HepG2 (cell line): Measurements from ENCODE around the gene BCAS3. TPM values are rescaled to one million over a fixed set of nuclear protein-coding genes. Genes with fewer than 3 reads are reported as not detected.

Source experiments
- ATAC-seq: fragments of 200-7000 bp; cut with Tn5 transposase; 3 replicates; pipeline ENCODE4 v1.9.1; 2020; ENCODE audit warnings: mild to moderate bottlenecking, moderate library complexity
- BruUV-seq: library from RNA; stranded (reverse); fragments of 400-500 nt; replicated peaks from 2 replicates; lab custom pipeline; 2021; lab: Mats Ljungman, UMichigan
- CTCF ChIA-PET: fragments of 300-600 bp; formaldehyde crosslinking; extraction: SDS; loops from one replicate; lab custom pipeline; 2021; ENCODE audit warnings: low total read pairs, inconsistent platforms, low intra/inter-chr PET ratio; lab: Yijun Ruan, JAX
- POLR2A ChIA-PET: fragments of 350-600 bp; sonication (Branson Sonifier 250); formaldehyde crosslinking; loops from one replicate; lab custom pipeline; 2020; ENCODE audit warnings: antibody characterized with exemption, inconsistent platforms; lab: Yijun Ruan, JAX
- DNase-seq: peaks from one replicate; pipeline ENCODE4 v3.0.0-alpha.2; 2015; ENCODE audit warnings: low spot score
- FAIRE-seq: peaks from 3 replicates; lab custom pipeline; 2011; peaks lifted over from hg19 to GRCh38; lab: Jason Lieb, UNC
- H2AFZ ChIP-seq: one replicate; pipeline ENCODE4 v1.6.1; 2011; ENCODE audit warnings: low read length, inconsistent platforms
- H3K27ac ChIP-seq: fragments of 300-600 bp; 3 replicates; pipeline ENCODE4 v1.8.0; 2011; ENCODE audit warnings: mixed run types, mild to moderate bottlenecking, mixed read lengths, low read length, inconsistent platforms; ENCODE audit not compliant: insufficient read depth; ENCODE audit errors: extremely low read length
- H3K27me3 ChIP-seq, 2 experiments: fragments of 200-600 bp in 1 of 2; 2 replicates in 1 of 2; 3 replicates in 1 of 2; pipeline versions ENCODE4 v1.6.0 to v1.8.0; 2011; ENCODE audit warnings: low read length in 2 of 2, mild to moderate bottlenecking in 2 of 2, moderate library complexity in 2 of 2, inconsistent platforms in 1 of 2; ENCODE audit not compliant: insufficient read depth in 2 of 2, control insufficient read depth in 1 of 2
- H3K36me3 ChIP-seq, 2 experiments: fragments of 200-600 bp in 1 of 2; replicated peaks in 1 of 2; 2 replicates in 1 of 2; 3 replicates in 1 of 2; pipeline versions ENCODE4 v1.5.1 to v1.8.0; 2011; ENCODE audit warnings: low read length in 2 of 2, inconsistent platforms in 1 of 2; ENCODE audit not compliant: insufficient read depth in 2 of 2, control insufficient read depth in 1 of 2
- H3K4me1 ChIP-seq: 2 replicates; pipeline ENCODE4 v1.5.1; 2012; ENCODE audit warnings: low read length, inconsistent platforms; ENCODE audit not compliant: insufficient read depth
- H3K4me2 ChIP-seq: 2 replicates; pipeline ENCODE4 v1.6.0; 2011; ENCODE audit warnings: low read depth, low read length, inconsistent platforms
- H3K4me3 ChIP-seq, 3 experiments: fragments of 200-600 bp in 1 of 3; sonication (generic), shearing (Covaris generic) in 1 of 3; replicated peaks in 1 of 3; 2 replicates each; pipeline ENCODE4 v1.5.1; 2011 to 2016; ENCODE audit warnings: low read length in 3 of 3, inconsistent platforms in 2 of 3, low read depth in 2 of 3, mild to moderate bottlenecking in 2 of 3, control low read depth in 1 of 3, mixed read lengths in 1 of 3; ENCODE audit not compliant: insufficient read depth in 1 of 3
- H3K79me2 ChIP-seq: one replicate; pipeline ENCODE4 v1.6.1; 2011; ENCODE audit warnings: low read length, inconsistent platforms; ENCODE audit not compliant: insufficient read depth
- H3K9ac ChIP-seq: 2 replicates; pipeline ENCODE4 v1.6.0; 2011; ENCODE audit warnings: mild to moderate bottlenecking, low read depth, low read length, inconsistent platforms; ENCODE audit not compliant: insufficient read depth
- H3K9me3 ChIP-seq: 2 replicates; pipeline ENCODE4 v1.5.1; 2012; ENCODE audit warnings: mild to moderate bottlenecking, low read length
- H4K20me1 ChIP-seq: 2 replicates; pipeline ENCODE4 v1.6.0; 2011; ENCODE audit warnings: inconsistent platforms, mild to moderate bottlenecking, low read length, moderate library complexity; ENCODE audit not compliant: insufficient read depth
- CREB3 ChIP-seq: sonication (generic); formaldehyde crosslinking; IDR thresholded peaks from 2 replicates; pipeline ENCODE4 v1.5.0; 2020; ENCODE audit warnings: missing genetic modification reagents
- KAT2B ChIP-seq: fragments of 150-350 bp; IDR thresholded peaks from 2 replicates; pipeline ENCODE4 v1.6.1; 2014; ENCODE audit warnings: low read depth, low read length, borderline replicate concordance
- KDM5A ChIP-seq: fragments of 200-600 bp; sonication (generic); IDR thresholded peaks from 2 replicates; pipeline ENCODE4 v1.7.0; 2018; ENCODE audit warnings: antibody characterized with exemption, mild to moderate bottlenecking, low read length, borderline replicate concordance
- MEIS1 ChIP-seq: sonication (generic); formaldehyde crosslinking; IDR thresholded peaks from 2 replicates; pipeline ENCODE4 v1.9.0; 2021; ENCODE audit warnings: mild to moderate bottlenecking, missing genetic modification reagents, moderate library complexity, borderline replicate concordance
- MTERF4 ChIP-seq: sonication (generic); formaldehyde crosslinking; IDR thresholded peaks from 2 replicates; pipeline ENCODE4 v1.8.0; 2023; ENCODE audit warnings: mild to moderate bottlenecking, missing genetic modification reagents
- NFRKB ChIP-seq: fragments of 450-650 bp; IDR thresholded peaks from 2 replicates; pipeline ENCODE4 v1.6.1; 2017
- PAF1 ChIP-seq: IDR thresholded peaks from 2 replicates; pipeline ENCODE4 v1.6.1; 2016; ENCODE audit warnings: missing genetic modification reagents, missing compliant biosample characterization
- PHB2 ChIP-seq: fragments of 450-650 bp; IDR thresholded peaks from 2 replicates; pipeline ENCODE4 v1.6.1; 2018; ENCODE audit not compliant: partially characterized antibody
- SIN3A ChIP-seq: IDR thresholded peaks from 2 replicates; pipeline ENCODE4 v1.6.1; 2011; ENCODE audit warnings: low read depth, mild to moderate bottlenecking, control low read depth, low read length, borderline replicate concordance
- ZNF142 ChIP-seq: sonication (generic); formaldehyde crosslinking; IDR thresholded peaks from 2 replicates; pipeline ENCODE4 v1.4.0; 2020; ENCODE audit warnings: missing genetic modification reagents
- ZNF264 ChIP-seq: sonication (generic); formaldehyde crosslinking; IDR thresholded peaks from 2 replicates; pipeline ENCODE4 v1.4.0; 2020; ENCODE audit warnings: missing genetic modification reagents
- ZNF431 ChIP-seq: sonication (generic); formaldehyde crosslinking; IDR thresholded peaks from 2 replicates; pipeline ENCODE4 v1.9.0; 2022; ENCODE audit warnings: missing genetic modification reagents, low read depth, mild to moderate bottlenecking, borderline replicate concordance
- ZNF446 ChIP-seq: sonication (generic); formaldehyde crosslinking; IDR thresholded peaks from 2 replicates; pipeline ENCODE4 v1.5.0; 2020; ENCODE audit warnings: mild to moderate bottlenecking, missing genetic modification reagents
- ZNF547 ChIP-seq: sonication (generic); formaldehyde crosslinking; IDR thresholded peaks from 2 replicates; pipeline ENCODE4 v1.5.1; 2020; ENCODE audit warnings: mild to moderate bottlenecking, missing genetic modification reagents
- ZNF572 ChIP-seq: sonication (generic); formaldehyde crosslinking; IDR thresholded peaks from 2 replicates; pipeline ENCODE4 v1.5.1; 2020; ENCODE audit warnings: mild to moderate bottlenecking, missing genetic modification reagents
- ZNF841 ChIP-seq: sonication (generic); formaldehyde crosslinking; IDR thresholded peaks from 2 replicates; pipeline ENCODE4 v1.8.1; 2023; ENCODE audit warnings: missing genetic modification reagents, borderline replicate concordance
- WGBS: methylation state at CpG from one replicate; pipeline ENCODE4 v1.1.6; 2017; ENCODE audit warnings: low lambda C conversion rate; 5-methylcytosine and 5-hydroxymethylcytosine counted together
- in situ Hi-C: cut with HindIII; loops from 2 replicates; pipeline ENCODE4 v1.10.0; 2017; ENCODE audit warnings: low pct_unique_long_range_greater_than_20kb; ENCODE audit not compliant: extremely low pct_ligation_motif_present
- intact Hi-C: fragments of 100-400 bp; cut with micrococcal nuclease; formaldehyde crosslinking; loops from one replicate; pipeline ENCODE4 v1.10.0; 2022; ENCODE audit not compliant: unreplicated experiment
- polyA plus RNA-seq, 8 experiments: library from polyadenylated mRNA; depleted of rRNA in 3 of 8; stranded (reverse) in 7 of 8; unstranded in 1 of 8; fragments of >200 nt; fragmentation: Illumina TruSeq in 4 of 8; extraction: Trizol in 4 of 8; gene quantifications; 2 replicates each; pipeline versions ENCODE4 v1.2.1 to v1.2.3, GENCODE V29; 2011 to 2016; ENCODE audit warnings: low read depth in 4 of 8, missing spikeins in 1 of 8, mixed read lengths in 1 of 8; ENCODE audit not compliant: insufficient read depth in 1 of 8
- total RNA-seq, 5 experiments: library from RNA; depleted of rRNA; stranded (reverse); fragments of >200 nt; fragmentation: Illumina TruSeq; extraction: Trizol; gene quantifications; 2 replicates each; pipeline ENCODE4 v1.2.3, GENCODE V29; 2016; ENCODE audit warnings: low read depth in 1 of 5

The BCAS3 gene
- total and polyA plus RNA-seq, 2 of the 13 experiments (the other 11 are each of a cell fraction or from before 2014, with no cell fraction given), result 10.7 to 11.2 TPM

- 16% methylated on average over 36 of the region's 69 CpGs for WGBS
- peaks cover 69% of the 10 kb centered on the region for H3K4me1 ChIP-seq
- ChIA-PET CTCF (interaction anchor here (0.8 to 2.9 kb wide), 7 partner anchors 12 to 425 kb away, joined by 3 to 52 read pairs (median 16); no protein-coding TSS in a partner anchor), POLR2A (interaction anchor here (0.7 to 2.8 kb wide), 14 partner anchors 12 to 307 kb away, joined by 3 to 34 read pairs (median 5); partner anchors contain the start of gene TBX2)
- BruUV-seq, result no TSS peak
- no peaks in the 10 kb centered on the region for H3K9me3 ChIP-seq
- H3K4me2 ChIP-seq, result peak overlapping the region; percentile 91
- peak overlapping the region; percentile 73 for H3K9ac ChIP-seq
- H3K79me2 ChIP-seq, result no peaks in the 10 kb centered on the region
- ATAC-seq, result peak; percentile 73
- intact Hi-C loops, result loop anchor here (1.0 to 5.0 kb wide), 5 partner anchors 139 to 425 kb away; no protein-coding TSS in a partner anchor
- peak; percentile 64 for DNase-seq
- H3K27me3 ChIP-seq, result no peaks in the 10 kb centered on the region
- H4K20me1 ChIP-seq, result no peaks in the 10 kb centered on the region
- peak overlapping the region; percentile 68 for H3K27ac ChIP-seq
- no peak overlapping the region for H2AFZ ChIP-seq
- peak; percentile 37 for FAIRE-seq
- no peaks in the 10 kb centered on the region for H3K36me3 ChIP-seq
- peak overlapping the region; percentile 69 to 86 (median 77) for H3K4me3 ChIP-seq
- in situ Hi-C loops, result loop anchor here (5.0 to 10.0 kb wide), 2 partner anchors 170 to 422 kb away; no protein-coding TSS in a partner anchor
- peak; percentile 82 for TF ChIP-seq ZNF142 (CRISPR knock-in tag)
- TF ChIP-seq KDM5A, result no peak
- no peak for TF ChIP-seq KAT2B
- TF ChIP-seq ZNF431 (CRISPR knock-in tag), result 0 out of 2 replicates have a peak, but pooled peaks have one; percentile 17
- TF ChIP-seq MTERF4 (CRISPR knock-in tag), result 0 out of 2 replicates have a peak, but pooled peaks have one; percentile 28
- peak; percentile 49; the same call in 1 of the 2 replicates for TF ChIP-seq ZNF264 (CRISPR knock-in tag)
- peak; percentile 91 for TF ChIP-seq CREB3 (CRISPR knock-in tag)
- peak; percentile 95 for TF ChIP-seq ZNF547 (CRISPR knock-in tag)
- peak; percentile 63; the same call in 1 of the 2 replicates for TF ChIP-seq ZNF446
- no peak for TF ChIP-seq NFRKB
- TF ChIP-seq PHB2, result no peak
- TF ChIP-seq PAF1 (CRISPR knock-in tag), result no peak
- TF ChIP-seq MEIS1 (CRISPR knock-in tag), result peak; percentile 94; the same call in 1 of the 2 replicates
- TF ChIP-seq ZNF841 (CRISPR knock-in tag), result peak; percentile 71; the same call in 1 of the 2 replicates
- no peak; the same call in 1 of the 2 replicates for TF ChIP-seq ZNF572
- TF ChIP-seq SIN3A, result no peak
Measured at GRCh38 chr17:61412143-61412859, 734.6 kb downstream of the BCAS3 start.
